ENCODE measurements around the gene ZBTB24.
A peak's percentile ranks its signal among the peaks of the same experiment; 100 is the strongest.

Gene ZBTB24

DNA sequence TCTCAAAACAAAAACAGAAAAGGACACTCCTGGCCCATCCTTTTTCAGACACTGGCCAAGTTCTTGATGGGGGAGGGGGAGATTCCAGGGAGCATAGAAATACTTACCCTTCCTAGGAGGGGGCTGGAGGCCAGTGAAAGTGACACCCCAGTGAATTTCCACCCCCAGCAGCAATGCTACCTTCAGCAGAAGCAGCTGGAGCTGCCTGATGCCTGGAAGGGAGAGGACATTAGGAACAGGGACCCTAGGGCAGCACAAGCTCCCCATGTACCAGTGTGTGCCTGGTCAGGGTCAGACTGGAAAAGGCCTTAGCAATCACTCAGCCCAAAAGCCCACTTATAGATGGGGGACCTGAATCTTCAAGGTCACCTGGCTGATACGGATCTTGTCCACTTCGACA lies 29.9 kb downstream of the ZBTB24 start:
- no peak for TF ChIP-seq TAF1 (IDR thresholded peaks at IDR 0.05; ENCODE audit: low read depth)
- no peak for TF ChIP-seq TEAD4 (IDR thresholded peaks at IDR 0.05)
- no peak for TF ChIP-seq REST (IDR thresholded peaks at IDR 0.05; ENCODE audit: low read depth)
- TF ChIP-seq ZBTB7A (IDR thresholded peaks at IDR 0.05; ENCODE audit: low read depth), result no peak
- TF ChIP-seq RAD21 (IDR thresholded peaks at IDR 0.05; ENCODE audit: low read depth), result no peak
- no peak for TF ChIP-seq EP300 (IDR thresholded peaks at IDR 0.05; ENCODE audit: borderline replicate concordance)
- TF ChIP-seq USF1 (IDR thresholded peaks at IDR 0.05), result no peak
- TF ChIP-seq FOXM1 (IDR thresholded peaks at IDR 0.05; ENCODE audit: borderline replicate concordance, low read depth), result no peak

- TF ChIP-seq USF1 (IDR thresholded peaks at IDR 0.05), result no peak
- no peak for TF ChIP-seq REST (IDR thresholded peaks at IDR 0.05; ENCODE audit: low read depth)
- no peak for TF ChIP-seq FOXM1 (IDR thresholded peaks at IDR 0.05; ENCODE audit: borderline replicate concordance, low read depth)
- no peak for TF ChIP-seq CREB1 (IDR thresholded peaks at IDR 0.05; ENCODE audit: low read depth)
- no peak for TF ChIP-seq TCF12 (IDR thresholded peaks at IDR 0.05; ENCODE audit: low read depth)
- TF ChIP-seq ZBTB7A (IDR thresholded peaks at IDR 0.05; ENCODE audit: low read depth), result no peak
- TF ChIP-seq NFIC (IDR thresholded peaks at IDR 0.05), result no peak
- no peak for TF ChIP-seq TEAD4 (IDR thresholded peaks at IDR 0.05)
- no peak for TF ChIP-seq MAX (IDR thresholded peaks at IDR 0.05)
- TF ChIP-seq RAD21 (IDR thresholded peaks at IDR 0.05; ENCODE audit: low read depth), result no peak
- no peak for TF ChIP-seq TAF1 (IDR thresholded peaks at IDR 0.05; ENCODE audit: low read depth)
- no peak for TF ChIP-seq EP300 (IDR thresholded peaks at IDR 0.05; ENCODE audit: borderline replicate concordance)
Observed at GRCh38 chr6:109452181-109452580, 30.8 kb downstream of the ZBTB24 start.

GRCh38 chr6:109451376-109451775 lies 31.6 kb downstream of the ZBTB24 start:
- TF ChIP-seq MAX (IDR thresholded peaks at IDR 0.05), result no peak
- TF ChIP-seq EP300 (IDR thresholded peaks at IDR 0.05; ENCODE audit: borderline replicate concordance), result no peak
- TF ChIP-seq EGR1 (IDR thresholded peaks at IDR 0.05), result no peak
- TF ChIP-seq FOXM1 (IDR thresholded peaks at IDR 0.05; ENCODE audit: borderline replicate concordance, low read depth), result no peak
- TF ChIP-seq YY1 (IDR thresholded peaks at IDR 0.05; ENCODE audit: low read depth), result no peak
- no peak for TF ChIP-seq NFIC (IDR thresholded peaks at IDR 0.05)
- TF ChIP-seq CEBPB (IDR thresholded peaks at IDR 0.05), result no peak
- no peak for TF ChIP-seq TEAD4 (IDR thresholded peaks at IDR 0.05)
- TF ChIP-seq TCF12 (IDR thresholded peaks at IDR 0.05; ENCODE audit: low read depth), result no peak
- TF ChIP-seq USF1 (IDR thresholded peaks at IDR 0.05), result no peak
- TF ChIP-seq REST (IDR thresholded peaks at IDR 0.05; ENCODE audit: low read depth), result no peak
- TF ChIP-seq RAD21 (IDR thresholded peaks at IDR 0.05; ENCODE audit: low read depth), result no peak

DNA sequence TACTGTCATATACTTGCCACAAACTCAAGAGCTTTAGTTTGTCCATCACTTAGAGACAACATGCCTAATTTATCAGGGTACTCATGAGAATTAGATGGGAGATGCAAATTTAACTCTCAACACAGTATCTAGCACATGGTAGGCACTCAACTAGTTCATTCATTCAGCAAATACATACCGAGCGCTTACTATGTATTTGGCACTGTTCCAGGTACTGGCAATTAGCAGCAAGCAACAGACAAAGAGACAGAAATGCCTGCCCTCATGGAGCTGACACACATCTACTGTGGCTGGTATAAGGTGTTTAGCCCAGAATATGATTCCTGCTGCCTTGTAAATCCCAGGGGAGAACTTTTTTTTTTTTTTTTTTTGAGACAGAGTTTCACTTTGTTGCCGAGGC lies 32.2 kb downstream of the ZBTB24 start:
- TF ChIP-seq NFIC (IDR thresholded peaks at IDR 0.05) (peak; percentile 62), TEAD4 (IDR thresholded peaks at IDR 0.05) (no peak)
